ENCODE results near the gene AARS1.
"Not testable (repeated sequence)": the region's sequence is repeated elsewhere in the genome, so short reads cannot be mapped to it uniquely, and the experiment has no call there.

Gene AARS1

GRCh38 chr16:70289229-70290094 is at the start of gene AARS1:
Gene AARS1 (minus strand): TSS chr16:70289506. CDS start chr16:70282763, 6,743 bp downstream.
- DNase-seq = peak; percentile 100

DNA sequence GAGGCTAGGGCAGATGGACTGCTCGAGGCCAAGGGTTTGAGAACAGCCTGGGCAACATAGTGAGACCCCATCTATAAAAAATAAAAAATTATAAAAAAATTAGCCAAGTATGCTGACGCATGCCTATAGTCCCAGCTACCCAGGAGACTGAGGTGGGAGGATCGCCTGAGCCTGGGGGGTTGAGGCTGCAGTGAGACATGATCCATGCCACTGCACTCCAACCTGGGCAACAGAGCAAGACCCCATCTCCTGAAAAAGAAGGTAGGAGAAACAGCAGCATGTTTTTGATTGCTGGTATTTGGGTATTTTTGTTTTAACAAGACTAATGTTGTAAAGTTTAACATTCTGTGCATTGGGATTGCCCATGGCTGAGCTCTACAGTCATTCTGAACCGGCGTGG is 48.5 kb upstream of the AARS1 start:
- DNase-seq = no peak

DNA sequence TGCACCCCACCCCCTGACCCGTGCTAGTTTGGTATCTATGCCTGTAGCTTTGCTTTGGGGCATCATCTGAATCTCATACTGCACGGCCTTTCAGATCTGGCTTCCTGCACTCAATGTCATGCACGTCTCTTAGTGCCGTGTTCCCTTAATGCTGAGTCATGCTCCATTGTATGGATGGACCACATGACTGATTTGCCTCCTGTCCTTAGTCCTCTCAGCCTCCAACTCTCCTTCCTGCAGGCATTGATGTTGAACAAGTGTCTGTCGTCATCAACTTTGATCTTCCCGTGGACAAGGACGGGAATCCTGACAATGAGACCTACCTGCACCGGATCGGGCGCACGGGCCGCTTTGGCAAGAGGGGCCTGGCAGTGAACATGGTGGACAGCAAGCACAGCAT is 43.4 kb upstream of the AARS1 start:
- DNase-seq = not testable (repeated sequence)

DNA sequence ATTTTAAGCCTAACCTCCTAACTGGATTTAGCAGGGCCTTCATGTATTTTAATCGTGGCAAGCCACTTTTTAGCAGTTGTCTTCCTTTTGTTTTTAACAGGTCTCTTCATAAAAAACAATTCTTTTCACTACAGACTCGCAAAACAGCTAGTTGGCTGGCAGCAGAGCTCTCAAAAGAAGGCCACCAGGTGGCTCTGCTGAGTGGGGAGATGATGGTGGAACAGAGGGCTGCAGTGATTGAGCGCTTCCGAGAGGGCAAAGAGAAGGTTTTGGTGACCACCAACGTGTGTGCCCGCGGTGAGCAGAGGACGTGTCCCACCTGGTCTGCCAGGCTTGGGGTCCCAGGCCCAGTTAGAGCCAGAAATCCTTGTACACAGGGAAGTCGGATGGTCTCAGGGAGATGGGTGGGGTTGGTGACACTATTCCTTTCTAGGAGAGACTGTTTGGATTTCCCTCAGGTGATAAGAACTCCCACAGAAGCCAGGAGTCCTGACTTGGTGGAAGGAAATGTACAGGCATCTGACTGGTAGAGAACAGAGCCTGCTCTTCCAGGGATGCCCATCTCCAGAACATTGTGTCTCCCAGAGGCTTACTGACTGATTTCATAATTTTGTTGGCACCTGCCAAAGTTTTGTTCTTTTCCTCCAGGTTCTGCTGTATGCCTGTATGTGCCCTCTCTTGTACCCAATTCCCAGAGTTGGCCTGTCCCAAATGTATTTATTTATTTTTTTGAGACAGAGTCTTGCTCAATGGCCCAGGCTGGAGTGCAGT is 42.5 kb upstream of the AARS1 start:
- DNase-seq = no peak

GRCh38 chr16:70331091-70331490 is 41.8 kb upstream of the AARS1 start:
- DNase-seq = no peak

DNA sequence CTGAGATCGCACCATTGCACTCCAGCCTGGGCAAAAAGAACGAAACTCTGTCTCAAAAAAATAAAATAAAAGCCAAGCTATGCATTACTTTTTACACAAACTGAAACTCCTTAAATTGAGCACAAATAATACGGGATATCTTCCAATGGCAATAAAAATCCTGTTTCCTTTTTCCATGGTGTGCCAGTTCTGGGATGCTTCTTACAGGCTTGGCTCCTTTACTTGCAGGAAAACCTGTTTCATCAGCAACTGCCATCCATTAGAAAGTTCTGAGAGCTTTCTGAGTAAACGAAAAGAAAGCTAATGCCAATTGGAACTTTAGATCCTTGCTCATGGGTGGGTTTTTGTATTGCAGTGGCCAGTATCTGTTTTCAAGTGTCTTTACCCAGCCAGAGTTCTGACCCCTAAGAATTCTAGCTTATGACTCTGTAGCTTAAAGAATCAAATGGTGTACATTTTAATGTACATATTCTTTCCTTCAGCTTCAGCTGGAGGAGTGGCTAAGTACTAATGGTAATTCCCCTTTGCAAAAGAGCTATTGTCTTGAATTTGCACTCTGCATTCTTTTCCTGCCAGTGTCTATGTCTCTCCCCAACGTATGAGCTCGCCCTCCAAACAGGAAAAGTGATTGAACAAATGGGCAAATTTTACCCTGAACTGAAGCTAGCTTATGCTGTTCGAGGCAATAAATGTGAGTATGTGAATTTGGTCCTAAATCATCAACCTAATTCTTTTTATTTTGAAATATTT is 35.9 kb upstream of the AARS1 start:
- no peak for DNase-seq

DNA sequence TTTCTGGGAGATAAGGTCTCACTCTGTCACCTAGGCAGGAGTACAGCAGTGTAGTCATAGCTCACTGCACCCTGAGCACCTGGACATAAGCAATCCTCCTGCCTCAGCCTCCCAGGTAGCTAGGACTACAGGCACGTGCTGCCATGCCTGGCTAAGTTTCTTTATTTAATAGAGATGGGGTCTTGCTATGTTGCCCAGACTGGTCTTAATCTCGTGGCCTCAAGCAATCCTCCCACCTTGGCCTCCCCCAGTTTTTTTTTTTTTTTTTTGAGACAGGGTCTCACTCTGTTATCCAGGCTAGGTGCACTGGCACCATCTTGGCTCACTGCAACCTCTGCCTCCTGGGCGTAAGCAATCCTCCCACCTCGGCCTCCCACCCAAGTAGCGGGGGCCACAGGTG is 30.8 kb upstream of the AARS1 start:
- DNase-seq = no peak

DNA sequence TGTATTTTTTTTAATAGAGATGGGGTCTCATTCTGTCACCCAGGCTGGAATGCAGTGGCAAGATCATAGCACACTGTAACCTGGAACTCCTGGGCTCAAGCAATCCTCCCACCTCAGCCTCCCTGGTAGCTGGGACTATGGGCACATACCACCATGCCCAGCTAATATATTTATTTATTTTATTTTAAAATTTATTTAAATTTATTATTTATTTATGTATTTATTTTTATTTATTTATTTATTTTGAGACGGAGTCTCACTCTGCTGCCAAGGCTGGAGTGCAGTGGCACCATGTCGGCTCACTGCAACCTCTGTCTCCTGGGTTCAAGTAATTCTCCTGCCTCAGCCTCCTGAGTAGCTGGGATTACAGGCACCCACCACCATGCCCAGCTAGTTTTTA is 18.4 kb upstream of the AARS1 start:
- DNase-seq = not testable (repeated sequence)

GRCh38 chr16:70306880-70307279 is 17.6 kb upstream of the AARS1 start:
- DNase-seq = no peak

- no peak for DNase-seq
These were observed 15.7 kb upstream of the AARS1 start for GRCh38 chr16:70304892-70305448.

- DNase-seq = no peak
These were observed 13.4 kb upstream of the AARS1 start for GRCh38 chr16:70302745-70303144.

GRCh38 chr16:70301121-70301520 is 11.8 kb upstream of the AARS1 start:
- DNase-seq = no peak

DNA sequence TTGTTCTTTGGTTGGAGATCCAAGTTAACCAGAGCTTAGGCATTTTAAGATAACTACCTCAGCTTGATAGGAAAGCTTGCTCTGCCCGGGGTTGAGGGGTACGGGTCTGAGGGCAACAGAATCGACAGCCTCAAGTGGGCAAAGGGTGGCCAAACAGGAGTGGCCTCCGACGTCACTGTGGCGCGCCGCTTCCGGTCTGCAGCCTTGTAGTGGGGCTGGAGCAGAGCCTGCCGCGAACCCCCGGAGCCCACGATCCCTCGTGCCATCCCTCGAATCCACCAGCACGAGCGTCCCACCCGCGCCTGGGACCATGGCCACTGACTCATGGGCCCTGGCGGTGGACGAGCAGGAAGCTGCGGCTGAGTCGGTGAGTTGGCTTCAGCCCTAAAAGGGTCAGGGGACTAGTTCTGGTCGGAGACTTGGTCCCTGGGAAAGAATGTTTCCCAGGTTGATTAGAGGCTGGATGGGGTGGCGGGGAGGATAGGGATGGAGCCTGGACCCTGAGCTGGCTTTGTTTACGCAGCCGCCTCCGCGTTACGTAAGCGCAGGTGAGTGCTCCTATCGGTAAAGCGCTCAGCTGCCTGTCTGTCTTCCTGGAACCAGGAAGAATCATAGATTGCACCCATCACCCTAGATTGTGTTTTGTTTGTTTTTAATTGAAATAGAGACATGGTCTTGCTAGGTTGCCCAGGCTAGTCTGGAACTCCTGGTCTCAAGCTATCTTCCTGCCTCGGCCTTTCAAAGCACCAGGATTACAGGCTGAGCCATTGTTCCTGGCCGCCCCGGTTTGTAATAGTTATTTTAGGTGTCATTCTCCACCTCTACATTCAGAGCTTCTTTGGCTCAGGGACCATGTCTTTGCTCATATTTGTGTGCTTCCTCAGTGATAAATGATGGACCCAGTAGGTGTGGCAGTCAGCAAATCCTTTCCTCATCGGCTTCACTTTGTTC is 10.0 kb upstream of the AARS1 start, which contains the start of gene DDX19B:
Gene DDX19B (plus strand): TSS at position 199 of the 951 bp plus-strand sequence. CDS start 112 bp downstream, at position 311.
- peak; percentile 84 for DNase-seq

DNA sequence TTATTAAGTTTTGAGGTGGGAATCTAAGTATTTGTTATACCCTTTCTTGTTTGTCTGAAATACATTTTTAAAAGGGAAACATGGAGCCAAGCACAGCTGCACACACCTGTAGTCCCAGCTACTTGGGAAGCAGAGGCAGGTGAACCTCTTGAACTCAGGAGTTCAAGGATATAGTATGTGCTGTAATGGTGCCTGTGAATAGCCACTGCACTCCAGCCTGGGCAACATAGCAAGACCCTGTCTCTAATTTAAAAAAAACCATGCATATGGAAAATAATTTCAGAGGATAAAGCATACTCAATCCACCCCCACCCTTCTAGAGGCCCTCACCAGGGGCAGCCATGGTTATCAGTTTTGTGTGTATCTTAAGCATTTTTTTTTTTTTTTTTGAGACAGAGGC is 6.3 kb upstream of the AARS1 start:
- no peak for DNase-seq

- DNase-seq = no peak
These were observed 5.2 kb upstream of the AARS1 start for GRCh38 chr16:70294385-70295025.

- DNase-seq = not testable (repeated sequence)
These were observed 2.8 kb upstream of the AARS1 start for GRCh38 chr16:70292148-70292547.

DNA sequence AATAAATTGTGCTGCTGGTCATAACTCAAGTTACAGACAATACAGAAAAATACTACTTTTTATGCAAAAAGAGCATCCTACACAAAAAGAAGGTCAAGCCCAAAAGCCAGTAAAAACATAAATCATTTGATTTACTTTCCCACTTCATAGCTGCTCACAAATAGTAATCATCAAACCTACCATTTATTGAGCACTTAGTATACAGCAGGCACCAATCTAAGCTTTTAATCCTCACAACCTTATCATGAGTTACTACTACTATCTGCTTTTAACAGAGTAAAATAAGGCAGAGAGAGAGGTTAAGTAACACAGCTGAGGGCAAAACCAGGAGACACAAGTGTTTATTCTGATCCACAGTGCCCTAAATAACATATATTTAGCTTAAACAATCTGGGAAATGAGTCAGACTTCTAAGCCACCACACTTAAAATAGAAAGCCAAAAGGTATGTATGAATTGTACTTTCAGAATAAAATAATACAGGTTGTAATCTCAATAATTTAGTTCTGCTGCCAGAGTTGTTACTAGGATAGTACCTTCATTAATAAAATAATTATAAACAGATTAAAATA is 1.7 kb upstream of the AARS1 start:
- DNase-seq = no peak

DNA sequence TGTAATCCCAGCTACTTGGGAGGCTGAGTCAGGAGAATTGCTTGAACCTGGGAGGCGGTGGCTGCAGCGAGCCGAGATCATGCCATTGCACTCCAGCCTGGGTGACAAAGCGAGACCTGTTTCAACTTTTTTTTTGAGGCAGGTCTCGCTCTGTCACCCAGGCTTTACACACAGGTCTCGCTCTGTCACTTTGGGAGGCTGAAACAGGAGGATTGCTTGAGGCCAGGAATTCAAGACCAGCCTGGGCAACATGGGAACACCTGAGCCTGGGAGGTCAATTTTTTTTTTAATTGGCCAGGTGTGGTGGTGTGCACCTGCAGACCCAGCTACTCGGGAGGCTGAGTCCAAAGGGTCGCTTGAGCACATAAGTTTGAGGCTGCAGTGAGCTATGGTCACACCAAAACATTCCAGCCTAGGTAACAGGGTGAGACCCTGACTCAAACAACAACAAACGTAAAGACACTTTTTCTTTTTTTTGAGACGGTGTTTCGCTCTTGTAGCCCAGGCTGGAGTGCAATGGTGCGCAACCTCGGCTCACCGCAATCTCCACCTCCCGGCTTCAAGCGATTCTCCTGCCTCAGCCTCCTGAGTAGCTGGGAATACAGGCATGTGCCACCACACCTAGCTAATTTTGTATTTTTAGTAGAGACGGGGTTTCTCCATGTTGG is 1.9 kb downstream of the AARS1 start:
- not testable (repeated sequence) for DNase-seq

DNA sequence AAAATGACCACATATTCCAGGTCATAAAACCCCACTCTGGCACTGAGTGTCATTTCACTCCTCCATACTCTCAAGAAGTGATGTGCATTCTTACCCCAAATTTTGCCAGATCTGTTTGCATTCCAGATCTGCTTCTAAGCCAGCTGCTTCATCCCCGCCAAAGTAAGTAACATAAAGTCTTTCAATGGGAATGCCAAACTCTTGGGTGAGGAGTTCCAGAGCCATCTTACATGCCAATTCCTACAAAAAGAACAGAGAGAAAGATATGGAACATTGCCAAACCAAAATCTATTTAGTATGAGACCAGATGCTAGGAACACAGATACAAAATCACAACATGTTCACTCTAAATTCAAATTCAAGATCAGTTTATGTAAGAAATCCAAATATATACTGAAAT is 12.9 kb downstream of the AARS1 start:
- no peak for DNase-seq

DNA sequence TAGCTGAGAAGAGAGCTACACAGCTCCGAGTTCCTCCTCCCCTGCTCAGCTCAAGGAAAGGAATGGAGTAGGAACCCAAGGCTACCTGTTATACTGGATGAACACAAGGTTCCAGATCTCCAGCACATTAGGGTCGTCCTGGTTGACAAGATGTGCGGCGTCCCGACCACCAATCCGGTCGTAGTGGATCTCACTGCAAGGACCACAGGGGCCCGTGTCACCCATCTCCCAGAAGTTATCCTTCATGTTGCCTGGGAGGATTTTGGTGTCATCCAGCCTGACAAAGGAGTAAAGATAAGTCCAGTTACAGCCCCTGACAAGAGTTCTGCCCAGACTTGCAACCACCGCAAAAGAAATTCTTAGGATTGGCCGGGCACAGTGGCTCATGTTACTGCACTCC is 17.6 kb downstream of the AARS1 start:
- DNase-seq = no peak

Measured in RPMI8226 (cell line).